HCT116 (cell line): ENCODE data around the gene INPP5K. TPM values are rescaled to one million over a fixed set of nuclear protein-coding genes. Genes with fewer than 3 reads are reported as not detected.

ENCODE experiments used
- ATAC-seq: fragments of 200-7000 bp; cut with Tn5 transposase; 2 replicates; pipeline ENCODE4 v1.9.1; 2020; ENCODE audit warnings: mild to moderate bottlenecking, moderate library complexity
- BruUV-seq: library from RNA; stranded (reverse); fragments of 400-500 nt; replicated peaks from 2 replicates; lab custom pipeline; 2021; lab: Mats Ljungman, UMichigan
- CTCF ChIA-PET: fragments of 300-600 bp; sonication (Branson Sonifier 250); formaldehyde crosslinking; loops from one replicate; lab custom pipeline; 2021; ENCODE audit warnings: antibody characterized with exemption; lab: Charles Lee
- POLR2A ChIA-PET: fragments of 300-600, 350-600 bp; sonication (Branson Sonifier 250); formaldehyde crosslinking; loops from one replicate; lab custom pipeline; 2021; ENCODE audit warnings: antibody characterized with exemption; lab: Charles Lee
- RAD21 ChIA-PET, 2 experiments: fragments of 300-600 bp; sonication (Branson Sonifier 250); formaldehyde crosslinking; loops; one replicate each; lab custom pipeline; 2023; ENCODE audit warnings: low total read pairs in 2 of 2; ENCODE audit not compliant: uncharacterized antibody in 2 of 2, unreplicated experiment in 2 of 2, low non-redundant PET in 1 of 2; lab: Charles Lee
- DNase-seq: peaks from one replicate; pipeline ENCODE4 v3.0.0-alpha.2; 2010; ENCODE audit warnings: low read depth, low spot score
- H2AFZ ChIP-seq: fragments of 200-600 bp; shearing (Covaris generic), sonication (generic); 2 replicates; pipeline ENCODE4 v1.6.1; 2017; ENCODE audit warnings: low read depth, mixed run types, mixed read lengths, antibody characterized with exemption, low read length; ENCODE audit not compliant: poor library complexity, severe bottlenecking
- H3K27ac ChIP-seq: 2 replicates; pipeline ENCODE4 v1.5.1; 2012; ENCODE audit warnings: low read depth, low read length
- H3K27me3 ChIP-seq: fragments of 200-600 bp; sonication (generic); 2 replicates; pipeline ENCODE4 v1.6.1; 2016; ENCODE audit warnings: mixed run types, low read length, mixed read lengths; ENCODE audit not compliant: insufficient read depth
- H3K36me3 ChIP-seq, 2 experiments: fragments of 200-500 bp in 1 of 2; fragments of 200-600 bp in 1 of 2; sonication (Bioruptor generic) in 1 of 2; sonication (generic) in 1 of 2; 2 replicates each; pipeline versions ENCODE4 v1.5.1 to v1.6.1; 2014 to 2016; ENCODE audit warnings: low read length in 2 of 2, inconsistent platforms in 1 of 2, mixed read lengths in 1 of 2, mixed run types in 1 of 2; ENCODE audit not compliant: insufficient read depth in 2 of 2, control insufficient read depth in 1 of 2
- H3K4me1 ChIP-seq, 2 experiments: fragments of 200-600 bp in 1 of 2; sonication (generic) in 1 of 2; 2 replicates each; pipeline versions ENCODE4 v1.5.1 to v1.6.1; 2012 to 2017; ENCODE audit warnings: low read length in 2 of 2, inconsistent platforms in 1 of 2, mild to moderate bottlenecking in 1 of 2, mixed read lengths in 1 of 2, mixed run types in 1 of 2, moderate library complexity in 1 of 2; ENCODE audit not compliant: insufficient read depth in 2 of 2, control insufficient read depth in 1 of 2
- H3K4me2 ChIP-seq: fragments of 200-600 bp; sonication (generic); 2 replicates; pipeline ENCODE4 v1.6.1; 2017; ENCODE audit warnings: mixed run types, low read length, mixed read lengths
- H3K4me3 ChIP-seq, 2 experiments: fragments of 200-600 bp in 1 of 2; sonication (generic) in 1 of 2; replicated peaks in 1 of 2; 2 replicates each; pipeline ENCODE4 v1.5.1; 2011 to 2016; ENCODE audit warnings: low read length in 2 of 2, control low read depth in 1 of 2, low read depth in 1 of 2, mild to moderate bottlenecking in 1 of 2, mixed read lengths in 1 of 2, mixed run types in 1 of 2
- H3K79me2 ChIP-seq: fragments of 200-600 bp; sonication (generic); 2 replicates; pipeline ENCODE4 v1.6.1; 2017; ENCODE audit warnings: mild to moderate bottlenecking, mixed run types, low read length, moderate library complexity, mixed read lengths; ENCODE audit not compliant: insufficient read depth
- H3K9ac ChIP-seq: fragments of 200-600 bp; sonication (generic); 2 replicates; pipeline ENCODE4 v1.6.1; 2016; ENCODE audit warnings: low read length, mixed read lengths
- H3K9me2 ChIP-seq: fragments of 200-600 bp; sonication (generic), shearing (Covaris generic); 2 replicates; pipeline ENCODE4 v1.6.1; 2017; ENCODE audit warnings: mixed run types, mild to moderate bottlenecking, moderate library complexity; ENCODE audit not compliant: insufficient read depth
- H3K9me3 ChIP-seq, 2 experiments: fragments of 200-500 bp in 1 of 2; fragments of 200-600 bp in 1 of 2; sonication (Bioruptor generic) in 1 of 2; sonication (generic) in 1 of 2; 2 replicates each; pipeline ENCODE4 v1.6.1; 2014 to 2017; ENCODE audit warnings: low read length in 2 of 2, mixed read lengths in 2 of 2, inconsistent platforms in 1 of 2, low read depth in 1 of 2, mild to moderate bottlenecking in 1 of 2, mixed run types in 1 of 2, moderate library complexity in 1 of 2; ENCODE audit not compliant: control insufficient read depth in 1 of 2, insufficient read depth in 1 of 2
- H4K20me1 ChIP-seq: fragments of 200-600 bp; sonication (generic), shearing (Covaris generic); 2 replicates; pipeline ENCODE4 v1.6.1; 2017; ENCODE audit warnings: mixed run types, mild to moderate bottlenecking, moderate library complexity; ENCODE audit not compliant: insufficient read depth
- CBX3 ChIP-seq: IDR thresholded peaks from 2 replicates; pipeline ENCODE4 v1.6.1; 2012; ENCODE audit warnings: low read depth
- CTCF ChIP-seq, 3 experiments: fragments of 200-600 bp in 1 of 3; sonication (generic) in 1 of 3; IDR thresholded peaks in 2 of 3; conservative IDR thresholded peaks in 1 of 3; 2 replicates each; pipeline ENCODE4 v1.5.1; 2012 to 2017; ENCODE audit warnings: low read depth in 2 of 3, low read length in 2 of 3, antibody characterized with exemption in 1 of 3, borderline replicate concordance in 1 of 3, control low read depth in 1 of 3, mild to moderate bottlenecking in 1 of 3, mixed read lengths in 1 of 3, mixed run types in 1 of 3, moderate library complexity in 1 of 3; ENCODE audit not compliant: insufficient read depth in 1 of 3
- EGR1 ChIP-seq: IDR thresholded peaks from 2 replicates; pipeline ENCODE4 v1.6.1; 2012; ENCODE audit warnings: low read depth
- ELF1 ChIP-seq: IDR thresholded peaks from 2 replicates; pipeline ENCODE4 v1.6.1; 2012; ENCODE audit warnings: low read depth, borderline replicate concordance
- EZH2 ChIP-seq: fragments of 200-600 bp; sonication (generic); IDR thresholded peaks from 2 replicates; pipeline ENCODE4 v1.6.1; 2017; ENCODE audit warnings: antibody characterized with exemption, mixed run types
- EZH2phosphoT487 ChIP-seq: fragments of 200-600 bp; IDR thresholded peaks from 2 replicates; pipeline ENCODE4 v1.6.1; 2018; ENCODE audit warnings: antibody characterized with exemption, borderline replicate concordance
- FOSL1 ChIP-seq: IDR thresholded peaks from 2 replicates; pipeline ENCODE4 v1.6.1; 2012; ENCODE audit warnings: low read depth
- JUND ChIP-seq: IDR thresholded peaks from 2 replicates; pipeline ENCODE4 v1.6.1; 2012
- POLR2A ChIP-seq: IDR thresholded peaks from 2 replicates; pipeline ENCODE4 v1.7.0; 2011; ENCODE audit warnings: borderline replicate concordance; ENCODE audit not compliant: insufficient read depth, insufficient read length; ENCODE audit errors: extremely low read depth
- POLR2AphosphoS5 ChIP-seq: IDR thresholded peaks from 2 replicates; pipeline ENCODE4 v1.6.1; 2011; ENCODE audit warnings: mild to moderate bottlenecking, low read depth, low read length, moderate library complexity
- REST ChIP-seq: IDR thresholded peaks from 2 replicates; pipeline ENCODE4 v1.6.1; 2012; ENCODE audit warnings: low read depth
- SIN3A ChIP-seq: IDR thresholded peaks from 2 replicates; pipeline ENCODE4 v1.6.1; 2012; ENCODE audit warnings: low read depth
- SP1 ChIP-seq: IDR thresholded peaks from 2 replicates; pipeline ENCODE4 v1.6.1; 2012; ENCODE audit warnings: low read depth
- SRF ChIP-seq: IDR thresholded peaks from 2 replicates; pipeline ENCODE4 v1.6.1; 2012; ENCODE audit warnings: low read depth
- TCF7L2 ChIP-seq: IDR thresholded peaks from 2 replicates; pipeline ENCODE4 v1.7.0; 2011; ENCODE audit warnings: borderline replicate concordance, inconsistent platforms; ENCODE audit not compliant: insufficient read depth, insufficient read length; ENCODE audit errors: extremely low read depth
- YY1 ChIP-seq: IDR thresholded peaks from 2 replicates; pipeline ENCODE4 v1.6.1; 2011; ENCODE audit warnings: low read length, low read depth, moderate library complexity, mild to moderate bottlenecking; ENCODE audit not compliant: insufficient replicate concordance; ENCODE audit errors: extremely low read depth
- ZBTB33 ChIP-seq: IDR thresholded peaks from 2 replicates; pipeline ENCODE4 v1.6.1; 2011; ENCODE audit warnings: mild to moderate bottlenecking, low read length, moderate library complexity; ENCODE audit not compliant: insufficient replicate concordance; ENCODE audit errors: extremely low read depth
- ZFX ChIP-seq: fragments of 450-650 bp; IDR thresholded peaks from 2 replicates; pipeline ENCODE4 v1.6.1; 2017
- intact Hi-C: fragments of 100-400 bp; cut with micrococcal nuclease; formaldehyde crosslinking; loops from 2 replicates; pipeline ENCODE4 v1.10.0; 2022
- total RNA-seq: library from RNA; stranded (reverse); gene quantifications from one replicate; pipeline ENCODE4 v1.2.1, GENCODE V29; 2021; ENCODE audit not compliant: unreplicated experiment

The INPP5K gene
- total RNA-seq, 1 experiment from 2014 or later: 25.6 TPM

- DNase-seq (no peak), ATAC-seq (no peak)
- Histone ChIP-seq H3K36me3 (peaks cover 3 to 6% of the 10 kb centered on the region in 2 experiments; a peak in 2 of 4 replicates), H4K20me1 (no peaks in the 10 kb centered on the region), H3K27me3 (no peaks in the 10 kb centered on the region), H3K9ac (no peak overlapping the region), H3K27ac (no peak overlapping the region), H3K4me1 (peaks cover 36 to 62% of the 10 kb centered on the region in 2 experiments)
- RAD21 ChIA-PET: no interaction called here
- POLR2A ChIA-PET: interaction anchor here (1.4 to 3.2 kb wide), 2 partner anchors 23 to 55 kb away, joined by 5 to 16 read pairs; partner anchors contain the start of gene INPP5K
- CTCF ChIA-PET: no interaction called here
- no peak for TF ChIP-seq CTCF (IDR thresholded peaks at IDR 0.05 in 2 of 3, conservative IDR thresholded peaks at IDR 0.05 in 1 of 3; ENCODE audit: borderline replicate concordance in 1 of 3, insufficient read depth in 1 of 3, low read depth in 2 of 3, low read length in 2 of 3)
- TF ChIP-seq ELF1: no peak
- TF ChIP-seq SRF: no peak
- TF ChIP-seq REST: no peak
- TF ChIP-seq CBX3: no peak
- no peak for TF ChIP-seq TCF7L2
- no peak for TF ChIP-seq ZBTB33
- TF ChIP-seq ZFX: no peak
- TF ChIP-seq FOSL1: no peak
- no peak for TF ChIP-seq EGR1
- TF ChIP-seq POLR2AphosphoS5: no peak
- no peak for TF ChIP-seq YY1
- no peak for TF ChIP-seq JUND
- TF ChIP-seq EZH2: no peak
- no peak for TF ChIP-seq SIN3A
- no peak for TF ChIP-seq EZH2phosphoT487
- no peak for TF ChIP-seq SP1
- TF ChIP-seq POLR2A: no peak
- TF ChIP-seq, all 23 proteins: peak for 0
- intact Hi-C loops: loop anchor here (5.0 kb wide), 1 partner anchor 56 kb away; the partner anchor contains the start of gene INPP5K
- H2AFZ ChIP-seq: no peak overlapping the region
- peak overlapping the region; percentile 80 for H3K4me2 ChIP-seq
- H3K79me2 ChIP-seq: peaks cover 10% of the 10 kb centered on the region; the same call in 1 of the 2 replicates
- H3K9me3 ChIP-seq: no peaks in the 10 kb centered on the region
- TSS peak; percentile 34 for BruUV-seq
- no peak overlapping the region for H3K4me3 ChIP-seq
- no peaks in the 10 kb centered on the region for H3K9me2 ChIP-seq
These were observed 55.0 kb downstream of the INPP5K start for GRCh38 chr17:1461198-1461944.
